Kidney epithelial cell (primary cell): ENCODE data around the gene ARHGEF40. TPM values are rescaled to one million over a fixed set of nuclear protein-coding genes. Genes with fewer than 3 reads are reported as not detected.
"Not testable (repeated sequence)": the region's sequence is repeated elsewhere in the genome, so short reads cannot be mapped to it uniquely, and the experiment has no call there.

Experiments
- DNase-seq: peaks from one replicate; pipeline ENCODE4 v3.0.0-alpha.2; 2010; ENCODE audit warnings: low read depth
- H3K27me3 ChIP-seq: 2 replicates; pipeline ENCODE4 v1.6.0; 2011; ENCODE audit warnings: low read length; ENCODE audit not compliant: control insufficient read depth, insufficient read depth
- H3K36me3 ChIP-seq: 2 replicates; pipeline ENCODE4 v1.5.1; 2011; ENCODE audit warnings: low read length; ENCODE audit not compliant: control insufficient read depth, insufficient read depth
- H3K4me3 ChIP-seq: 2 replicates; pipeline ENCODE4 v1.5.1; 2011; ENCODE audit warnings: low read depth, mild to moderate bottlenecking, control low read depth, low read length
- CTCF ChIP-seq: IDR thresholded peaks from 2 replicates; pipeline ENCODE4 v1.5.1; 2011; ENCODE audit warnings: mild to moderate bottlenecking, moderate library complexity, low read length, control low read depth, inconsistent platforms; ENCODE audit not compliant: insufficient read depth, poor library complexity, severe bottlenecking
- total RNA-seq: library from RNA; depleted of rRNA; stranded (reverse); fragments of >200 nt; gene quantifications from 2 replicates; pipeline ENCODE4 v1.2.3, GENCODE V29; 2015

Gene ARHGEF40
- total RNA-seq, 1 donor from 2014 or later: 59.7 TPM

GRCh38 chr14:21037156-21037555 lies 32.9 kb upstream of the ARHGEF40 start:
- no peak for DNase-seq
- no peak for TF ChIP-seq CTCF

GRCh38 chr14:21038441-21039422 lies 31.4 kb upstream of the ARHGEF40 start:
- Histone ChIP-seq H3K27me3 (peaks cover 6% of the 10 kb centered on the region), H3K36me3 (no peaks in the 10 kb centered on the region), H3K4me3 (no peak overlapping the region)
- no peak for TF ChIP-seq CTCF
- DNase-seq: no peak

More at GRCh38 chr14:21037156-21037555, 32.9 kb upstream of the ARHGEF40 start:
- Histone ChIP-seq H3K36me3 (no peaks in the 10 kb centered on the region), H3K27me3 (peaks cover 2% of the 10 kb centered on the region), H3K4me3 (no peak overlapping the region)

GRCh38 chr14:21039585-21040369 lies 30.3 kb upstream of the ARHGEF40 start:
- TF ChIP-seq CTCF: peak; percentile 61
- DNase-seq: no peak

GRCh38 chr14:21040370-21040925 lies 29.7 kb upstream of the ARHGEF40 start:
- no peak for TF ChIP-seq CTCF
- H3K27me3 ChIP-seq: peaks cover 4% of the 10 kb centered on the region

More at GRCh38 chr14:21039585-21040369, 30.3 kb upstream of the ARHGEF40 start:
- Histone ChIP-seq H3K4me3 (no peak overlapping the region), H3K27me3 (peaks cover 4% of the 10 kb centered on the region), H3K36me3 (no peaks in the 10 kb centered on the region)

GRCh38 chr14:21040941-21041340 lies 29.2 kb upstream of the ARHGEF40 start:
- DNase-seq, H3K4me3 ChIP-seq, H3K27me3 ChIP-seq, H3K36me3 ChIP-seq: not testable (repeated sequence)

More at GRCh38 chr14:21040370-21040925, 29.7 kb upstream of the ARHGEF40 start:
- no peak for DNase-seq
- Histone ChIP-seq H3K4me3 (no peak overlapping the region), H3K36me3 (no peaks in the 10 kb centered on the region)
